Measurements from ENCODE around the gene ABCC6.

DNA sequence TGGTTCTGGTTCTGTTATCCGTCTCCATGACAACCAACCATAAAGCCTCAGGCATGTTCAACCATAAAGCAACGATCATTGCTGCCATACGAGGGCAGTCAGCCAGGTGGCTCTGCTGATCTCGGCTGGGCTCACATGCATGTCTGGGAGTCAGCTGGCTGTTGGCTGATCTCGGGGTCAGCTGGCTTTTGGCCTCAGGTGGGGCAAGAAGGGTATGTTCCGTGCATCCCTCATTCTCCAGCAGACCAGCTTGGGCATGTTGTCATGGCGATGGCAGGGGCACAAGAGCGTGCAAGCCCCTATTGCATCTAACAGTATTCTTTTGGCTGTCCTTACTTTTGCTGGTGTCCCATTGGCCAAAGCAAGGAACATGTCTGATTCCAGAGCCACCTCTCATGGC is 86.2 kb downstream of the ABCC6 start:
- no peak for TF ChIP-seq POLR2AphosphoS5 (IDR thresholded peaks at IDR 0.05; ENCODE audit: low read depth, low read length)
- no peak for TF ChIP-seq TAF1 (IDR thresholded peaks at IDR 0.05; ENCODE audit: borderline replicate concordance, low read depth, low read length)
- TF ChIP-seq, protein P1, sequence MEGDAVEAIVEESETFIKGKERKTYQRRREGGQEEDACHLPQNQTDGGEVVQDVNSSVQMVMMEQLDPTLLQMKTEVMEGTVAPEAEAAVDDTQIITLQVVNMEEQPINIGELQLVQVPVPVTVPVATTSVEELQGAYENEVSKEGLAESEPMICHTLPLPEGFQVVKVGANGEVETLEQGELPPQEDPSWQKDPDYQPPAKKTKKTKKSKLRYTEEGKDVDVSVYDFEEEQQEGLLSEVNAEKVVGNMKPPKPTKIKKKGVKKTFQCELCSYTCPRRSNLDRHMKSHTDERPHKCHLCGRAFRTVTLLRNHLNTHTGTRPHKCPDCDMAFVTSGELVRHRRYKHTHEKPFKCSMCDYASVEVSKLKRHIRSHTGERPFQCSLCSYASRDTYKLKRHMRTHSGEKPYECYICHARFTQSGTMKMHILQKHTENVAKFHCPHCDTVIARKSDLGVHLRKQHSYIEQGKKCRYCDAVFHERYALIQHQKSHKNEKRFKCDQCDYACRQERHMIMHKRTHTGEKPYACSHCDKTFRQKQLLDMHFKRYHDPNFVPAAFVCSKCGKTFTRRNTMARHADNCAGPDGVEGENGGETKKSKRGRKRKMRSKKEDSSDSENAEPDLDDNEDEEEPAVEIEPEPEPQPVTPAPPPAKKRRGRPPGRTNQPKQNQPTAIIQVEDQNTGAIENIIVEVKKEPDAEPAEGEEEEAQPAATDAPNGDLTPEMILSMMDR (IDR thresholded peaks at IDR 0.05) = no peak
- TF ChIP-seq YY1 (IDR thresholded peaks at IDR 0.05; ENCODE audit: low read depth) = no peak
- no peak for TF ChIP-seq RFX5 (IDR thresholded peaks at IDR 0.05; ENCODE audit: low read length)
- no peak for TF ChIP-seq SMC3 (IDR thresholded peaks at IDR 0.05; ENCODE audit: low read depth, low read length)
- TF ChIP-seq, protein P2, sequence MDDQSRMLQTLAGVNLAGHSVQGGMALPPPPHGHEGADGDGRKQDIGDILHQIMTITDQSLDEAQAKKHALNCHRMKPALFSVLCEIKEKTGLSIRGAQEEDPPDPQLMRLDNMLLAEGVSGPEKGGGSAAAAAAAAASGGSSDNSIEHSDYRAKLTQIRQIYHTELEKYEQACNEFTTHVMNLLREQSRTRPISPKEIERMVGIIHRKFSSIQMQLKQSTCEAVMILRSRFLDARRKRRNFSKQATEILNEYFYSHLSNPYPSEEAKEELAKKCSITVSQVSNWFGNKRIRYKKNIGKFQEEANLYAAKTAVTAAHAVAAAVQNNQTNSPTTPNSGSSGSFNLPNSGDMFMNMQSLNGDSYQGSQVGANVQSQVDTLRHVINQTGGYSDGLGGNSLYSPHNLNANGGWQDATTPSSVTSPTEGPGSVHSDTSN (IDR thresholded peaks at IDR 0.05) = no peak
- no peak for TF ChIP-seq RCOR1 (IDR thresholded peaks at IDR 0.05; ENCODE audit: low read length)
- TF ChIP-seq FOSL2 (IDR thresholded peaks at IDR 0.05; ENCODE audit: borderline replicate concordance, low read depth) = no peak
- TF ChIP-seq, protein P3, sequence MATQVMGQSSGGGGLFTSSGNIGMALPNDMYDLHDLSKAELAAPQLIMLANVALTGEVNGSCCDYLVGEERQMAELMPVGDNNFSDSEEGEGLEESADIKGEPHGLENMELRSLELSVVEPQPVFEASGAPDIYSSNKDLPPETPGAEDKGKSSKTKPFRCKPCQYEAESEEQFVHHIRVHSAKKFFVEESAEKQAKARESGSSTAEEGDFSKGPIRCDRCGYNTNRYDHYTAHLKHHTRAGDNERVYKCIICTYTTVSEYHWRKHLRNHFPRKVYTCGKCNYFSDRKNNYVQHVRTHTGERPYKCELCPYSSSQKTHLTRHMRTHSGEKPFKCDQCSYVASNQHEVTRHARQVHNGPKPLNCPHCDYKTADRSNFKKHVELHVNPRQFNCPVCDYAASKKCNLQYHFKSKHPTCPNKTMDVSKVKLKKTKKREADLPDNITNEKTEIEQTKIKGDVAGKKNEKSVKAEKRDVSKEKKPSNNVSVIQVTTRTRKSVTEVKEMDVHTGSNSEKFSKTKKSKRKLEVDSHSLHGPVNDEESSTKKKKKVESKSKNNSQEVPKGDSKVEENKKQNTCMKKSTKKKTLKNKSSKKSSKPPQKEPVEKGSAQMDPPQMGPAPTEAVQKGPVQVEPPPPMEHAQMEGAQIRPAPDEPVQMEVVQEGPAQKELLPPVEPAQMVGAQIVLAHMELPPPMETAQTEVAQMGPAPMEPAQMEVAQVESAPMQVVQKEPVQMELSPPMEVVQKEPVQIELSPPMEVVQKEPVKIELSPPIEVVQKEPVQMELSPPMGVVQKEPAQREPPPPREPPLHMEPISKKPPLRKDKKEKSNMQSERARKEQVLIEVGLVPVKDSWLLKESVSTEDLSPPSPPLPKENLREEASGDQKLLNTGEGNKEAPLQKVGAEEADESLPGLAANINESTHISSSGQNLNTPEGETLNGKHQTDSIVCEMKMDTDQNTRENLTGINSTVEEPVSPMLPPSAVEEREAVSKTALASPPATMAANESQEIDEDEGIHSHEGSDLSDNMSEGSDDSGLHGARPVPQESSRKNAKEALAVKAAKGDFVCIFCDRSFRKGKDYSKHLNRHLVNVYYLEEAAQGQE (IDR thresholded peaks at IDR 0.05; ENCODE audit: low read depth, low read length) = no peak
- no peak for TF ChIP-seq RAD21 (IDR thresholded peaks at IDR 0.05; ENCODE audit: low read length)
- TF ChIP-seq, protein P4, sequence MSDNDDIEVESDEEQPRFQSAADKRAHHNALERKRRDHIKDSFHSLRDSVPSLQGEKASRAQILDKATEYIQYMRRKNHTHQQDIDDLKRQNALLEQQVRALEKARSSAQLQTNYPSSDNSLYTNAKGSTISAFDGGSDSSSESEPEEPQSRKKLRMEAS (IDR thresholded peaks at IDR 0.05; ENCODE audit: low read depth) = no peak
- no peak for TF ChIP-seq FOXM1 (IDR thresholded peaks at IDR 0.05; ENCODE audit: low read depth)
- TF ChIP-seq GATA2 (CRISPR knock-in tag; IDR thresholded peaks at IDR 0.05) = no peak

All from SK-N-SH (cell line).